ENCODE data around the gene SUSD6.

SUSD6 gene

GRCh38 chr14:69650948-69651369 is 39.6 kb downstream of the SUSD6 start:
- DNase-seq (ENCODE audit: low read depth), result no peak

- no peak for DNase-seq (ENCODE audit: low read depth)
Observed at GRCh38 chr14:69651664-69652063, 40.3 kb downstream of the SUSD6 start.

- no peak for DNase-seq (ENCODE audit: low read depth)
Observed at GRCh38 chr14:69652942-69653684, 41.7 kb downstream of the SUSD6 start.

- no peak for DNase-seq (ENCODE audit: low read depth)
Observed at GRCh38 chr14:69654116-69654515, 42.7 kb downstream of the SUSD6 start.

GRCh38 chr14:69657950-69658355 is 46.6 kb downstream of the SUSD6 start:
- peak; percentile 69 for DNase-seq (ENCODE audit: low read depth)

GRCh38 chr14:69658664-69659261 is 47.4 kb downstream of the SUSD6 start:
- DNase-seq (ENCODE audit: low read depth), result peak; percentile 58

- DNase-seq (ENCODE audit: low read depth), result no peak
Observed at GRCh38 chr14:69660344-69661193, 49.2 kb downstream of the SUSD6 start.

GRCh38 chr14:69661194-69661537 is 49.8 kb downstream of the SUSD6 start:
- DNase-seq (ENCODE audit: low read depth), result no peak

- DNase-seq (ENCODE audit: low read depth), result no peak
Observed at GRCh38 chr14:69662636-69663299, 51.4 kb downstream of the SUSD6 start.

- no peak for DNase-seq (ENCODE audit: low read depth)
Observed at GRCh38 chr14:69663300-69663643, 51.9 kb downstream of the SUSD6 start.

- DNase-seq (ENCODE audit: low read depth), result no peak
Observed at GRCh38 chr14:69664265-69664664, 52.9 kb downstream of the SUSD6 start.

- no peak for DNase-seq (ENCODE audit: low read depth)
Observed at GRCh38 chr14:69664865-69665526, 53.6 kb downstream of the SUSD6 start.

GRCh38 chr14:69665631-69666030 is 54.2 kb downstream of the SUSD6 start:
- no peak for DNase-seq (ENCODE audit: low read depth)

- no peak for DNase-seq (ENCODE audit: low read depth)
Observed at GRCh38 chr14:69666112-69666511, 54.7 kb downstream of the SUSD6 start.

GRCh38 chr14:69666690-69667211 is 55.4 kb downstream of the SUSD6 start:
- DNase-seq (ENCODE audit: low read depth), result no peak

- no peak for DNase-seq (ENCODE audit: low read depth)
Observed at GRCh38 chr14:69667938-69668335, 56.5 kb downstream of the SUSD6 start.

- DNase-seq (ENCODE audit: low read depth), result no peak
Observed at GRCh38 chr14:69669375-69669774, 58.0 kb downstream of the SUSD6 start.

GRCh38 chr14:69670093-69670492 is 58.7 kb downstream of the SUSD6 start:
- DNase-seq (ENCODE audit: low read depth), result no peak

- no peak for DNase-seq (ENCODE audit: low read depth)
Observed at GRCh38 chr14:69671365-69672030, 60.1 kb downstream of the SUSD6 start.

GRCh38 chr14:69672356-69672755 is 61.0 kb downstream of the SUSD6 start:
- no peak for DNase-seq (ENCODE audit: low read depth)

GRCh38 chr14:69673104-69673503 is 61.7 kb downstream of the SUSD6 start:
- no peak for DNase-seq (ENCODE audit: low read depth)
